AG04450 (cell line): ENCODE measurements around the gene FCHSD2. TPM values are rescaled to one million over a fixed set of nuclear protein-coding genes. Genes with fewer than 3 reads are reported as not detected.

Source experiments
- CTCF ChIA-PET: fragments of 300-600, 350-600 bp; formaldehyde crosslinking; extraction: SDS; loops from one replicate; lab custom pipeline; 2022; ENCODE audit warnings: antibody characterized with exemption, inconsistent platforms; lab: Charles Lee
- POLR2A ChIA-PET: fragments of 350-600 bp; formaldehyde crosslinking; extraction: SDS; loops from one replicate; lab custom pipeline; 2021; ENCODE audit warnings: antibody characterized with exemption, inconsistent platforms; lab: Yijun Ruan, JAX
- DNase-seq: peaks from one replicate; pipeline ENCODE4 v3.0.0-alpha.2; 2011; ENCODE audit warnings: low read depth, low spot score
- H3K27ac ChIP-seq: one replicate; pipeline ENCODE4 v1.5.1; 2012; ENCODE audit warnings: low read depth, low read length, control low read depth
- H3K27me3 ChIP-seq: one replicate; pipeline ENCODE4 v1.6.0; 2012; ENCODE audit warnings: low read length; ENCODE audit not compliant: control insufficient read depth, insufficient read depth
- H3K4me3 ChIP-seq: 2 replicates; pipeline ENCODE4 v1.5.1; 2011; ENCODE audit warnings: mild to moderate bottlenecking, low read depth, low read length, control low read depth
- H3K9me3 ChIP-seq: 2 replicates; pipeline ENCODE4 v1.5.1; 2012; ENCODE audit warnings: low read length; ENCODE audit not compliant: control insufficient read depth, insufficient read depth
- polyA plus RNA-seq: library from polyadenylated mRNA; depleted of rRNA; stranded (reverse); fragments of >200 nt; gene quantifications from 2 replicates; pipeline ENCODE4 v1.2.3, GENCODE V29; 2011
- TF ChIP-seq, protein P1 (sequence below): IDR thresholded peaks from 2 replicates; pipeline ENCODE4 v1.5.1; 2011; ENCODE audit warnings: low read depth, low read length, control low read depth, inconsistent platforms

FCHSD2 gene
- polyA plus RNA-seq, 1 experiment, result 24.7 TPM

DNA sequence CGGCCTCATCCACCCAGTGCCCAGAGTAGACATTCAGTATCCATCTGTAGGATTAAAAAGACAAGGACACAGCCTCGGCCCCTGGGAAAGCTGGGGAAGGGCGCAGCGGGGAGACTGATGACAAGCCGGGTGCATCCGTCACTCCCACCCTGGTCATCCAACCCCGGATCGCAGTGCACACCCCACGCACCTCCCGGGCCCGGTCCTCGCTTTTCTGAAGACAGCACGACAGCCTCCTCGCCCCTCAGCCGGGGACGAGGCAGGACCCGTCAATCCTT lies 1.1 kb downstream of the FCHSD2 start:
- peak overlapping the region; percentile 92 for H3K4me3 ChIP-seq
- H3K27me3 ChIP-seq, result no peaks in the 10 kb centered on the region
- ChIA-PET POLR2A (interaction anchor here (0.9 kb wide), 1 partner anchor 17 kb away, joined by 3 read pairs; no protein-coding TSS in a partner anchor), CTCF (no interaction called here)
- no peak for DNase-seq
- H3K27ac ChIP-seq, result peak overlapping the region; percentile 35
- TF ChIP-seq, protein P1, sequence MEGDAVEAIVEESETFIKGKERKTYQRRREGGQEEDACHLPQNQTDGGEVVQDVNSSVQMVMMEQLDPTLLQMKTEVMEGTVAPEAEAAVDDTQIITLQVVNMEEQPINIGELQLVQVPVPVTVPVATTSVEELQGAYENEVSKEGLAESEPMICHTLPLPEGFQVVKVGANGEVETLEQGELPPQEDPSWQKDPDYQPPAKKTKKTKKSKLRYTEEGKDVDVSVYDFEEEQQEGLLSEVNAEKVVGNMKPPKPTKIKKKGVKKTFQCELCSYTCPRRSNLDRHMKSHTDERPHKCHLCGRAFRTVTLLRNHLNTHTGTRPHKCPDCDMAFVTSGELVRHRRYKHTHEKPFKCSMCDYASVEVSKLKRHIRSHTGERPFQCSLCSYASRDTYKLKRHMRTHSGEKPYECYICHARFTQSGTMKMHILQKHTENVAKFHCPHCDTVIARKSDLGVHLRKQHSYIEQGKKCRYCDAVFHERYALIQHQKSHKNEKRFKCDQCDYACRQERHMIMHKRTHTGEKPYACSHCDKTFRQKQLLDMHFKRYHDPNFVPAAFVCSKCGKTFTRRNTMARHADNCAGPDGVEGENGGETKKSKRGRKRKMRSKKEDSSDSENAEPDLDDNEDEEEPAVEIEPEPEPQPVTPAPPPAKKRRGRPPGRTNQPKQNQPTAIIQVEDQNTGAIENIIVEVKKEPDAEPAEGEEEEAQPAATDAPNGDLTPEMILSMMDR, result no peak
- H3K9me3 ChIP-seq, result no peaks in the 10 kb centered on the region; the same call in 1 of the 2 replicates

DNA sequence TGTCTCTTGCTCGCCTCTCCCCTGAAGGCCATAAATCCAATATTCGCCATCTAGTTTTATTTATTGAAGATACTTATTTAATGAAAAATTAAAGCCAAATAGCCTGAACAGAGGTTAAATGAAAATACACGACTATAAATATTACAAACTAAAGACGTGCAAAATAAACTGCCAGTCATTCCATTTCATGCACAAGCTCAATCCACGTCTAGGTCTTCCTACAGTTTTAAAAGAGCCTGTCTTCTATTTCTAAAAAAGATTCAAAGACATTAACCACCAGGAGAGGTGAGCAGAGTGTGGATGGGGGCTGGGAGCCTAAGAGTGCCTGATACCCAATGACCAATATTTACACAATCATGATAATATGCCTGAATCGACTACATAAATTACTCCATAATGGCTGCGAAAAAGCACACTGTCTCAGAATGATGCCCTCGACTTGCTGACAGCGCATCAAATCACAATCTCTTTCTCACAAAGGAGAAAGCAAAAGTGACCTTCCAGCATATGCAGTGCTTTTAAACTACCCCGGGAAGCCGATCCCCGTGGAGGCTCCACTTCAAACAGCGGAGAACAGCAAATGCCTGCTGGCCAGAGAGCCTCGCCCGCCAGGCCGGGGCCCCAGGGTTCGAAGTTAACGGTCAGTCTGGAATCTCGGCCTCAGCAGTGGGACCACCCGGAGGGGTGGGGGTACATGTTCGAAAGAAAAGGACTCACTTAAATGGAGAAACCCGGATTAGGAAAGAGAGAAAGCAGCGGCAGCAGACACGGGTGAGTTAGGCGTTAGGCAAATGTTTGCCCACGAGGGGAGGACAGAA lies 1.7 kb downstream of the FCHSD2 start:
- no peaks in the 10 kb centered on the region for H3K27me3 ChIP-seq
- no peak for DNase-seq
- peak overlapping the region; percentile 35 for H3K27ac ChIP-seq
- H3K9me3 ChIP-seq, result no peaks in the 10 kb centered on the region; the same call in 1 of the 2 replicates
- TF ChIP-seq, protein P1, result 0 out of 2 replicates have a peak, but pooled peaks have one; percentile 6
- CTCF ChIA-PET, result no interaction called here
- peak overlapping the region; percentile 92 for H3K4me3 ChIP-seq
- POLR2A ChIA-PET, result no interaction called here

DNA sequence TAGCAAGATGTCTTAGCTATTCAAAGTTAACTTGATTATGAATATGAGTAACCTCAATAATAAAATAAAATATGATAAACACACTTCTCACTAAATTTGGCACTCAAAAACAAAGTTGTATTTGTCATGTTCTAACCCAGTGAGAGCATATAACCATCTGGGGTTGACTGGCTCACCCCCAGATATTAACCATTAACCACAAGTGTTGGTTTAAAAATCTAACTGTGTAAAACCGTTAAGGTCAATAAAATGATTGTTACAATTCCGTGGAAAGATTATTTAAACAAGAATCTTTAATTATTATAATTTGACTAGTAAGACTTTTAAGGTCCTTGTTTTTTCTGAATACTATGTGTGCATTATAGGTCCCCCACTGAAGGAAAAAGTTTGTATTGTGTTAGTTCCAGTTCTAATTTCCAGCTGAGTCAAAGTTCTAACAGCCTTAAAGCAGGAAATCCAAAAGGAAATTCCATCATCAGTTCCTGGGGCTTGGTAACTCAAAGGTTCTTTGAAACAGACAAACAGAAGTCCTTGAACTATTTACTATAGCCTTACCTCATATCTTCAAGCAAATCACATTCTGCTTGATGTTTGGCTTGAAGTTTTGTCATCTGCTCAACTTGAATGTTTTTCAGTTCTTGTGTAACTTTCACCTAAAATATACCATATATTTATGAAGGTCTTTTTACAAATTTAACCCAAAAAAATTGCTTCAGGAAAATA lies 2.5 kb downstream of the FCHSD2 start:
- CTCF ChIA-PET, result no interaction called here
- H3K9me3 ChIP-seq, result no peaks in the 10 kb centered on the region; the same call in 1 of the 2 replicates
- H3K27me3 ChIP-seq, result no peaks in the 10 kb centered on the region
- TF ChIP-seq, protein P1, result no peak
- H3K4me3 ChIP-seq, result peak overlapping the region; percentile 92
- no peak for DNase-seq
- no peak overlapping the region for H3K27ac ChIP-seq
- POLR2A ChIA-PET, result no interaction called here

DNA sequence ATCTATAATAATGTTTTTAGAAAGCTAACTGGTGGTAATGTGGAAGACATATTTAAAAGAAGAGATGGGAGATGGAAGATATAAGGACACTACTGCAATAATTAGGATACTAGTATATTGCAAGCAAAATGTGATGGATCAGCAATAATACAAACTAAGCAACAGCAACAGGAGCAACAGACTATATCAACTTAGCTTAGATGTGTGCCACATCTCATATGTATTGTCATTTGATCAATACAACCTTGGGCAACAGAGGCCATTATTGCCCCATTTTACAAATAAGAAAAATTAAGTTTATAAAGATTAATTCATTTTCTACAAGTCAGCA lies 4.2 kb downstream of the FCHSD2 start:
- ChIA-PET CTCF (no interaction called here), POLR2A (no interaction called here)
- no peak for DNase-seq
- Histone ChIP-seq H3K4me3 (no peak overlapping the region), H3K27ac (no peak overlapping the region), H3K9me3 (no peaks in the 10 kb centered on the region; the same call in 1 of the 2 replicates), H3K27me3 (no peaks in the 10 kb centered on the region)
- TF ChIP-seq, protein P1, result no peak
